MCF 10A (cell line): ENCODE results near the gene PCSK6. TPM values are rescaled to one million over a fixed set of nuclear protein-coding genes. Genes with fewer than 3 reads are reported as not detected.

ENCODE experiments used
- BruUV-seq: library from RNA; stranded (reverse); fragments of 400-500 nt; replicated peaks from 2 replicates; lab custom pipeline; 2021; lab: Mats Ljungman, UMichigan
- CTCF ChIA-PET: fragments of 300-600 bp; sonication (Branson Sonifier 250); formaldehyde crosslinking; extraction: SDS; loops from one replicate; lab custom pipeline; 2021; ENCODE audit warnings: antibody characterized with exemption, inconsistent platforms; lab: Yijun Ruan, JAX
- POLR2A ChIA-PET: fragments of 300-600, 350-650 bp; sonication (Branson Sonifier 250); formaldehyde crosslinking; extraction: SDS; loops from one replicate; lab custom pipeline; 2020; ENCODE audit warnings: antibody characterized with exemption, inconsistent platforms; lab: Yijun Ruan, JAX
- DNase-seq: peaks from one replicate; pipeline ENCODE4 v3.0.0-alpha.2; 2018; ENCODE audit not compliant: unreplicated experiment
- H3K27ac Mint-ChIP-seq: one replicate; pipeline ENCODE4 v1.8.0; 2022; ENCODE audit warnings: mild to moderate bottlenecking, low read depth, mixed read lengths; ENCODE audit not compliant: unreplicated experiment
- H3K27me3 Mint-ChIP-seq: one replicate; pipeline ENCODE4 v1.8.0; 2022; ENCODE audit warnings: mixed read lengths; ENCODE audit not compliant: insufficient read depth, unreplicated experiment
- H3K36me3 Mint-ChIP-seq: one replicate; pipeline ENCODE4 v1.8.0; 2022; ENCODE audit warnings: mild to moderate bottlenecking, moderate library complexity, mixed read lengths; ENCODE audit not compliant: insufficient read depth, unreplicated experiment
- H3K4me1 Mint-ChIP-seq: one replicate; pipeline ENCODE4 v1.8.0; 2022; ENCODE audit warnings: mixed read lengths; ENCODE audit not compliant: insufficient read depth, unreplicated experiment
- H3K4me3 Mint-ChIP-seq: one replicate; pipeline ENCODE4 v1.8.0; 2022; ENCODE audit warnings: mild to moderate bottlenecking, moderate library complexity, mixed read lengths; ENCODE audit not compliant: unreplicated experiment
- H3K9me3 Mint-ChIP-seq: one replicate; pipeline ENCODE4 v1.8.0; 2022; ENCODE audit warnings: mixed read lengths; ENCODE audit not compliant: unreplicated experiment
- intact Hi-C: fragments of 100-400 bp; cut with micrococcal nuclease; formaldehyde crosslinking; loops from 2 replicates; pipeline ENCODE4 v1.14.1; 2022
- total RNA-seq: library from RNA; stranded (reverse); gene quantifications from 2 replicates; pipeline ENCODE4 v1.2.3, GENCODE V29; 2022
- TF ChIP-seq, protein P1 (sequence below): fragments of 200-600 bp; IDR thresholded peaks from one replicate; pipeline ENCODE4 v1.8.0; 2022; ENCODE audit warnings: antibody characterized with exemption, mild to moderate bottlenecking; ENCODE audit not compliant: unreplicated experiment

Gene PCSK6
- total RNA-seq, 1 experiment from 2014 or later = 30.8 TPM

DNA sequence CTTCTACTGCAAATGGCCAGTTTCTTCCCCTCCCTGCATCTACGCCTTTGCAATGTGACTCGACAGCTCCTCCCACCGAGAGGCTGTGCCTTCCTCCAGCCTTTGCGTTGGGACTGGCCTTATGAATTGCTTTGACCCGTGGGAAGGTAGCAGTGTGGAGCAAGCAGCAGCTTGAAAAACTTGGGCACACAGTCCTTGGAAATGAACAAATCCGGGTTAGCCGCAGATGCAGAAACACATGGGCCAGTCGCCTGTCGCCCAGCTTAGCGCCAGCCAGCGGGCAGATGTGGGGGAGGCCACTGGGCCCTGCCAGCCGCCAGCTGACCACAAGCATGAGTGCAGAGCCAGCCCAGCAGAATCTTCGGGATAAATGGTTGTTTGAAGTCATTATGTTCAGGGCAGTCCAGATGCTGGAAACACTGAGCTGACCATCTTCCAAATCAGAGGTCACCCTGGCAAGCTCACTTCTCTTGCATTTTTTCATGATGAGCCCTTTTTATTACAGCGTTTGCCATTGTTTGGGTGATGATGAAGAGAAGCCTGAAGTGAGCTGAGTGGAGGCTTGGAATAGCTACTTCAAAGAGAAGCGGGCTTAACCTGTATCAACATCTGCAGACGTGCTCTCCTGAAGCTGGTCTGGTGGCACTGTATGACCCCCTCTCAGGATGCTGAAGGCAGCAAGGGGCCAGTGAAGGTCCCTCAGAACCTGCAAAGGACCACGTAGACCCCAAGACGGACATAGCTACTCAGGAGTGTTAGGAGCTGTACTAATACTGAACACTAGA is 222.0 kb downstream of the PCSK6 start:
- POLR2A ChIA-PET = interaction anchor here (0.8 to 1.3 kb wide), 4 partner anchors 9 to 383 kb away, joined by 3 to 5 read pairs (median 4); partner anchors contain the start of gene LRRK1
- Mint-ChIP-seq H3K9me3 (no peaks in the 10 kb centered on the region), H3K4me1 (no peaks in the 10 kb centered on the region), H3K27ac (no peak overlapping the region), H3K36me3 (peaks cover 36% of the 10 kb centered on the region), H3K4me3 (no peak overlapping the region), H3K27me3 (no peaks in the 10 kb centered on the region)
- BruUV-seq = no TSS peak
- peak; percentile 51 for DNase-seq
- TF ChIP-seq, protein P1, sequence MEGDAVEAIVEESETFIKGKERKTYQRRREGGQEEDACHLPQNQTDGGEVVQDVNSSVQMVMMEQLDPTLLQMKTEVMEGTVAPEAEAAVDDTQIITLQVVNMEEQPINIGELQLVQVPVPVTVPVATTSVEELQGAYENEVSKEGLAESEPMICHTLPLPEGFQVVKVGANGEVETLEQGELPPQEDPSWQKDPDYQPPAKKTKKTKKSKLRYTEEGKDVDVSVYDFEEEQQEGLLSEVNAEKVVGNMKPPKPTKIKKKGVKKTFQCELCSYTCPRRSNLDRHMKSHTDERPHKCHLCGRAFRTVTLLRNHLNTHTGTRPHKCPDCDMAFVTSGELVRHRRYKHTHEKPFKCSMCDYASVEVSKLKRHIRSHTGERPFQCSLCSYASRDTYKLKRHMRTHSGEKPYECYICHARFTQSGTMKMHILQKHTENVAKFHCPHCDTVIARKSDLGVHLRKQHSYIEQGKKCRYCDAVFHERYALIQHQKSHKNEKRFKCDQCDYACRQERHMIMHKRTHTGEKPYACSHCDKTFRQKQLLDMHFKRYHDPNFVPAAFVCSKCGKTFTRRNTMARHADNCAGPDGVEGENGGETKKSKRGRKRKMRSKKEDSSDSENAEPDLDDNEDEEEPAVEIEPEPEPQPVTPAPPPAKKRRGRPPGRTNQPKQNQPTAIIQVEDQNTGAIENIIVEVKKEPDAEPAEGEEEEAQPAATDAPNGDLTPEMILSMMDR = no peak
- CTCF ChIA-PET = interaction anchor here (0.6 to 3.0 kb wide), 8 partner anchors 9 to 260 kb away, joined by 3 to 16 read pairs (median 4); no protein-coding TSS in a partner anchor
- intact Hi-C loops = no loop called here

DNA sequence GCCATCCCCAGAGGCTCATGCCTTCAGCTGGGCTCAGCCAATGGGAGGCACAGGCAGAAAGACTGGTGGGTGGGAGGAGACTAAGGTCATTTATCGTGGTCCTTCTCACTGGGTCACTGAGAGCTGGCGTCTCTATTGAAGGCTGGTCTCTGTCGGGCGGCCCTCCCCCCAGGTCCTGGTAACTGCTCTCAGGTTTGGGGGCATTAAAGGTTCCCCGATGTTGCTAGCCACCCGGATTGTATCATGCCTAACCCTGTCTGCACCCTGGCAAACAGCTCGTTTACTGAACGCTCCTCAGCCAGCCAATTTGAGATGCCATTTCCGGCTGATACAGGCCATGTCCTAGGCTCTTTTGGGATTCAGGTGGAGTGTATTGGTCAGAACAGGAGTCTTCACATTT is 222.7 kb downstream of the PCSK6 start:
- intact Hi-C loops = no loop called here
- CTCF ChIA-PET = interaction anchor here (0.6 to 3.0 kb wide), 5 partner anchors 8 to 258 kb away, joined by 3 to 16 read pairs (median 4); no protein-coding TSS in a partner anchor
- no peak for DNase-seq
- POLR2A ChIA-PET = interaction anchor here (1.2 to 1.3 kb wide), 2 partner anchors 9 to 21 kb away, joined by 3 to 5 read pairs; no protein-coding TSS in a partner anchor
- H3K36me3 Mint-ChIP-seq = peaks cover 30% of the 10 kb centered on the region
- no peaks in the 10 kb centered on the region for H3K9me3 Mint-ChIP-seq
- H3K4me1 Mint-ChIP-seq = no peaks in the 10 kb centered on the region
- TF ChIP-seq, protein P1 = no peak
- no peaks in the 10 kb centered on the region for H3K27me3 Mint-ChIP-seq
- H3K4me3 Mint-ChIP-seq = no peak overlapping the region
- no peak overlapping the region for H3K27ac Mint-ChIP-seq
- no TSS peak for BruUV-seq

DNA sequence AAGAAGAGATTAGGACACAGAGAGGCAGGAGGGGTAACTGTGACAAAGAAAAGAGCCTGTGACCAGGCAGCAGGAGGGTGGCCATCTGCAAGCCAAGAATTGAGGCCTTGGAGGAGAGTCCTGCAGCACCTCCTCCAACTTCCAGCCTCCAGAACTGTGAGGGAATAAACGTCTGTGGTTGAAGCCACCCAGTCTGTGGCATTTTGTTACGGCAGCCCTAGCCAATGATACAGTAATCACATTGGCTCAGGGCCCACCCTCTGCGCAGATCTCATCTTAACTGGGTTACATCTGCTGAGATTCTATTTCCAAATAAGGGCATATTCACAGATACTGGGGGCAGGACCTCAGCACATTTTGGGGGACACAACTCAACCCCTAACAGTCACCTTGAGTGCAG is 223.5 kb downstream of the PCSK6 start:
- POLR2A ChIA-PET = no interaction called here
- Mint-ChIP-seq H3K36me3 (peaks cover 23% of the 10 kb centered on the region), H3K4me1 (no peaks in the 10 kb centered on the region), H3K27me3 (no peaks in the 10 kb centered on the region), H3K4me3 (no peak overlapping the region), H3K27ac (no peak overlapping the region), H3K9me3 (no peaks in the 10 kb centered on the region)
- intact Hi-C loops = no loop called here
- DNase-seq = no peak
- CTCF ChIA-PET = interaction anchor here (0.6 to 3.0 kb wide), 3 partner anchors 250 to 1127 kb away, joined by 3 to 16 read pairs (median 4); no protein-coding TSS in a partner anchor
- TF ChIP-seq, protein P1 = no peak
- no TSS peak for BruUV-seq

DNA sequence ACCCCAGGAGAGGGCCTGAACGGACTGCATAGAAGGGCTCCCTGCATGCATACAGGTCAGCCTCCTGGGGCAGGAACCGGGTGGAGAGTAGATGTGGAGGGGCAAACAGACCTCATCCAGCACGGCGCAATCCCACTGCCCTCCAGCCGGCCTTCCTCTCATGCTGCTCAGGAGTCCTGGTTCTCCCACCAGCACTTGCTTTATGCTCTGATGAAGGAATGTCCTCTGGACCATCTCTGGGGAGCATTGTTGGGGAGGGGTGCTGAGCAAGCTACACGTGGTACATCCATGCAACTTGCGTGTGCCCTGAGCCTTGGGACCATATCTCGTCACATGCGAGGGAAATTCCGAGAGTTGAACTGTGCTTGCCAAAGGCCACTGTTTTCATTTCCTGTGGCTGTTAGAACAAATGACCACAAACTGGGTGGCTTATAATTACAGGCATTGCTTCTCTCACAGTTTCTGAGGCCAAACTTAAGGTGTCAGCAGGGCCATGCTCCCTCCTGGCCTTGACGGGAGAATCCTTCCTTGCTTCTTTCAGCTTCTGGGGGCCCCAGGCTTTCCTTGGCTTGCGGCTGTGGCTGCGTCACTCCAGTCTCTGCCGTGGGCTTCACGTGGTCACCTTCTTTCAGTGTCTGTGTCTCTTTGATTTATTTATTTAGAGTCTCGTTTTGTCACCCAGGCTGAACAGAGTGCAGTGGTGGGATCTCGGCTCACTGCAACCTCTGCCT is 224.4 kb downstream of the PCSK6 start:
- no peaks in the 10 kb centered on the region for H3K27me3 Mint-ChIP-seq
- peaks cover 13% of the 10 kb centered on the region for H3K36me3 Mint-ChIP-seq
- no peaks in the 10 kb centered on the region for H3K9me3 Mint-ChIP-seq
- no peaks in the 10 kb centered on the region for H3K4me1 Mint-ChIP-seq
- CTCF ChIA-PET = interaction anchor here (0.5 to 0.6 kb wide), 2 partner anchors 12 to 1126 kb away, joined by 4 read pairs; no protein-coding TSS in a partner anchor
- BruUV-seq = no TSS peak
- POLR2A ChIA-PET = no interaction called here
- H3K4me3 Mint-ChIP-seq = no peak overlapping the region
- intact Hi-C loops = no loop called here
- TF ChIP-seq, protein P1 = no peak
- H3K27ac Mint-ChIP-seq = no peak overlapping the region
- DNase-seq = no peak
